IMR-90 (cell line): ENCODE data around the gene TPT1. TPM values are rescaled to one million over a fixed set of nuclear protein-coding genes. Genes with fewer than 3 reads are reported as not detected.

Source experiments
- ATAC-seq: fragments of 200-7000 bp; cut with Tn5 transposase; 2 replicates; pipeline ENCODE4 v1.9.1; 2020; ENCODE audit warnings: low read depth, mild to moderate bottlenecking, moderate library complexity
- BruUV-seq: library from RNA; stranded (reverse); fragments of 400-500 nt; replicated peaks from 2 replicates; lab custom pipeline; 2021; lab: Mats Ljungman, UMichigan
- CTCF ChIA-PET: fragments of 300-600 bp; formaldehyde crosslinking; extraction: SDS; loops from one replicate; lab custom pipeline; 2021; ENCODE audit warnings: antibody characterized with exemption; lab: Yijun Ruan, JAX
- POLR2A ChIA-PET: fragments of 300-600 bp; sonication (Branson Sonifier 250); formaldehyde crosslinking; loops from one replicate; lab custom pipeline; 2022; ENCODE audit warnings: antibody characterized with exemption; ENCODE audit not compliant: unreplicated experiment; lab: Charles Lee
- DNase-seq: peaks from one replicate; pipeline ENCODE4 v3.0.0; 2013
- H2AFZ ChIP-seq: replicated peaks from 2 replicates; pipeline ENCODE3; 2013; ENCODE audit warnings: low read length, mild to moderate bottlenecking; ENCODE audit not compliant: poor library complexity
- H2AK5ac ChIP-seq: 2 replicates; pipeline ENCODE4 v1.6.1; 2013; ENCODE audit warnings: low read depth, low read length, inconsistent platforms
- H2AK9ac ChIP-seq: replicated peaks from 2 replicates; pipeline ENCODE3; 2013; ENCODE audit warnings: mild to moderate bottlenecking, low read depth, low read length, moderate library complexity; ENCODE audit not compliant: poor library complexity
- H2BK120ac ChIP-seq: 2 replicates; pipeline ENCODE4 v1.6.1; 2013; ENCODE audit warnings: low read depth, low read length, inconsistent platforms
- H2BK15ac ChIP-seq: 3 replicates; pipeline ENCODE4 v1.6.1; 2013; ENCODE audit warnings: low read depth, low read length, inconsistent platforms
- H2BK20ac ChIP-seq: 2 replicates; pipeline ENCODE4 v1.6.1; 2013; ENCODE audit warnings: low read depth, mild to moderate bottlenecking, inconsistent platforms, low read length, moderate library complexity
- H2BK5ac ChIP-seq: 2 replicates; pipeline ENCODE4 v1.6.1; 2013; ENCODE audit warnings: mild to moderate bottlenecking, low read depth, low read length, inconsistent platforms; ENCODE audit not compliant: poor library complexity, severe bottlenecking
- H3K14ac ChIP-seq: replicated peaks from 2 replicates; pipeline ENCODE4 v1.6.1; 2013; ENCODE audit warnings: low read depth, low read length, inconsistent platforms
- H3K18ac ChIP-seq: 2 replicates; pipeline ENCODE4 v1.6.1; 2013; ENCODE audit warnings: low read depth, low read length, control low read depth
- H3K23ac ChIP-seq: 2 replicates; pipeline ENCODE4 v1.6.1; 2013; ENCODE audit warnings: low read depth, low read length, inconsistent platforms
- H3K27ac ChIP-seq: 2 replicates; pipeline ENCODE4 v1.5.1; 2013; ENCODE audit warnings: mild to moderate bottlenecking, control low read depth, low read length; ENCODE audit not compliant: insufficient read depth
- H3K27me3 ChIP-seq: 2 replicates; pipeline ENCODE4 v1.6.1; 2013; ENCODE audit warnings: low read length; ENCODE audit not compliant: control insufficient read depth, insufficient read depth
- H3K36me3 ChIP-seq: 2 replicates; pipeline ENCODE4 v1.6.1; 2013; ENCODE audit warnings: low read length, mixed read lengths; ENCODE audit not compliant: control insufficient read depth, insufficient read depth
- H3K4ac ChIP-seq: 2 replicates; pipeline ENCODE4 v1.6.1; 2013; ENCODE audit warnings: low read depth, low read length, inconsistent platforms
- H3K4me1 ChIP-seq: 2 replicates; pipeline ENCODE4 v1.6.1; 2013; ENCODE audit warnings: low read length, mixed read lengths; ENCODE audit not compliant: control insufficient read depth, insufficient read depth
- H3K4me2 ChIP-seq: 2 replicates; pipeline ENCODE4 v1.6.1; 2013; ENCODE audit warnings: low read depth, mild to moderate bottlenecking, control low read depth, low read length, moderate library complexity
- H3K4me3 ChIP-seq: 2 replicates; pipeline ENCODE4 v1.5.1; 2013; ENCODE audit warnings: low read depth, mild to moderate bottlenecking, control low read depth, low read length, moderate library complexity; ENCODE audit not compliant: insufficient read depth
- H3K56ac ChIP-seq: 2 replicates; pipeline ENCODE4 v1.6.1; 2013; ENCODE audit warnings: low read length, inconsistent platforms; ENCODE audit not compliant: insufficient read depth; ENCODE audit errors: extremely low read depth
- H3K79me1 ChIP-seq, 2 experiments: 2 replicates each; pipeline ENCODE4 v1.6.1; 2013; ENCODE audit warnings: low read length in 2 of 2, inconsistent platforms in 1 of 2, low read depth in 1 of 2
- H3K9ac ChIP-seq: 2 replicates; pipeline ENCODE4 v1.6.1; 2013; ENCODE audit warnings: low read depth, low read length, control low read depth
- H3K9me1 ChIP-seq: 2 replicates; pipeline ENCODE4 v1.6.1; 2013; ENCODE audit warnings: low read length, inconsistent platforms; ENCODE audit not compliant: insufficient read depth
- H3K9me3 ChIP-seq: 2 replicates; pipeline ENCODE4 v1.6.1; 2013; ENCODE audit warnings: low read length; ENCODE audit not compliant: control insufficient read depth, insufficient read depth
- H4K20me1 ChIP-seq: 2 replicates; pipeline ENCODE4 v1.6.1; 2013; ENCODE audit warnings: low read length, inconsistent platforms; ENCODE audit not compliant: insufficient read depth
- H4K5ac ChIP-seq: 2 replicates; pipeline ENCODE4 v1.6.1; 2013; ENCODE audit warnings: mild to moderate bottlenecking, low read depth, low read length, control low read depth
- H4K8ac ChIP-seq, 2 experiments: 2 replicates each; pipeline ENCODE4 v1.6.1; 2013; ENCODE audit warnings: low read depth in 2 of 2, low read length in 2 of 2, control low read depth in 1 of 2, inconsistent platforms in 1 of 2
- H4K91ac ChIP-seq: 2 replicates; pipeline ENCODE4 v1.6.1; 2013; ENCODE audit warnings: low read depth, low read length, inconsistent platforms; ENCODE audit not compliant: insufficient read depth
- BHLHE40 ChIP-seq: fragments of 150-350 bp; IDR thresholded peaks from 2 replicates; pipeline ENCODE4 v1.6.1; 2016; ENCODE audit warnings: mild to moderate bottlenecking, low read depth, low read length
- CEBPB ChIP-seq: IDR thresholded peaks from 2 replicates; pipeline ENCODE4 v1.6.1; 2012; ENCODE audit warnings: low read depth, low read length, improper control_type of control experiment
- FOS ChIP-seq: fragments of 150-350 bp; IDR thresholded peaks from 2 replicates; pipeline ENCODE4 v1.6.1; 2016; ENCODE audit warnings: low read depth, low read length
- MAZ ChIP-seq: IDR thresholded peaks from 2 replicates; pipeline ENCODE4 v1.6.1; 2012; ENCODE audit warnings: low read depth, mild to moderate bottlenecking, low read length, improper control_type of control experiment, moderate library complexity, borderline replicate concordance
- MXI1 ChIP-seq: IDR thresholded peaks from 2 replicates; pipeline ENCODE4 v1.6.1; 2012; ENCODE audit warnings: low read depth, mild to moderate bottlenecking, low read length, moderate library complexity, borderline replicate concordance
- NFE2L2 ChIP-seq: fragments of 150-350 bp; IDR thresholded peaks from 2 replicates; pipeline ENCODE4 v1.6.1; 2016; ENCODE audit warnings: low read depth, mild to moderate bottlenecking, low read length
- POLR2A ChIP-seq: IDR thresholded peaks from 2 replicates; pipeline ENCODE4 v1.6.1; 2012; ENCODE audit warnings: mild to moderate bottlenecking, low read depth, low read length
- RAD21 ChIP-seq: IDR thresholded peaks from 2 replicates; pipeline ENCODE4 v1.6.1; 2012; ENCODE audit warnings: low read length, improper control_type of control experiment
- RCOR1 ChIP-seq: IDR thresholded peaks from 2 replicates; pipeline ENCODE4 v1.6.1; 2012; ENCODE audit warnings: mild to moderate bottlenecking, low read length, improper control_type of control experiment; ENCODE audit not compliant: insufficient replicate concordance
- WGBS, 2 experiments: methylation state at CpG; one replicate each; pipeline versions ENCODE4 v1.1.5 to v1.1.7; 2013; ENCODE audit warnings: missing lambda C conversion rate in 2 of 2; ENCODE audit not compliant: insufficient read length in 1 of 2; ENCODE audit errors: extremely low coverage in 2 of 2; 5-methylcytosine and 5-hydroxymethylcytosine counted together
- dilution Hi-C: fragments of 300-500 bp; cut with HindIII; formaldehyde crosslinking; loops from one replicate; pipeline ENCODE4 v1.14.3; 2018; ENCODE audit warnings: low sequenced_read_pairs; ENCODE audit not compliant: unreplicated experiment
- in situ Hi-C: fragments of 300-500 bp; cut with MboI; formaldehyde crosslinking; loops from 3 replicates; pipeline ENCODE4 v1.14.3; 2019; ENCODE audit warnings: low sequenced_read_pairs, inconsistent platforms, mixed read lengths
- intact Hi-C: fragments of 100-400 bp; cut with micrococcal nuclease; formaldehyde crosslinking; loops from 2 replicates; pipeline ENCODE4 v1.10.0; 2022
- polyA plus RNA-seq, 3 experiments: library from polyadenylated mRNA; depleted of rRNA; stranded (reverse); fragments of >200 nt; gene quantifications; 2 replicates each; pipeline ENCODE4 v1.2.3, GENCODE V29; 2012; ENCODE audit warnings: low replicate concordance in 1 of 3
- total RNA-seq: library from RNA; depleted of rRNA; stranded (reverse); fragments of >200 nt; gene quantifications from 2 replicates; pipeline ENCODE4 v1.2.3, GENCODE V29; 2012
- TF ChIP-seq, protein P1 (sequence below): fragments of 150-350 bp; IDR thresholded peaks from 2 replicates; pipeline ENCODE4 v1.6.1; 2017; ENCODE audit warnings: mild to moderate bottlenecking, antibody characterized with exemption, low read length, low read depth
- TF ChIP-seq, protein P2 (sequence below): conservative IDR thresholded peaks from 2 replicates; pipeline ENCODE4 v1.5.1; 2012; ENCODE audit warnings: mild to moderate bottlenecking, low read depth, low read length, improper control_type of control experiment
- TF ChIP-seq, protein P3 (sequence below): fragments of 150-350 bp; IDR thresholded peaks from 2 replicates; pipeline ENCODE4 v1.6.1; 2016; ENCODE audit warnings: low read depth, mild to moderate bottlenecking, low read length, moderate library complexity, borderline replicate concordance

Gene TPT1
- total and polyA plus RNA-seq, 2 of the 4 experiments (the other 2 are of a cell fraction) = 1,663 to 2,665 TPM

DNA sequence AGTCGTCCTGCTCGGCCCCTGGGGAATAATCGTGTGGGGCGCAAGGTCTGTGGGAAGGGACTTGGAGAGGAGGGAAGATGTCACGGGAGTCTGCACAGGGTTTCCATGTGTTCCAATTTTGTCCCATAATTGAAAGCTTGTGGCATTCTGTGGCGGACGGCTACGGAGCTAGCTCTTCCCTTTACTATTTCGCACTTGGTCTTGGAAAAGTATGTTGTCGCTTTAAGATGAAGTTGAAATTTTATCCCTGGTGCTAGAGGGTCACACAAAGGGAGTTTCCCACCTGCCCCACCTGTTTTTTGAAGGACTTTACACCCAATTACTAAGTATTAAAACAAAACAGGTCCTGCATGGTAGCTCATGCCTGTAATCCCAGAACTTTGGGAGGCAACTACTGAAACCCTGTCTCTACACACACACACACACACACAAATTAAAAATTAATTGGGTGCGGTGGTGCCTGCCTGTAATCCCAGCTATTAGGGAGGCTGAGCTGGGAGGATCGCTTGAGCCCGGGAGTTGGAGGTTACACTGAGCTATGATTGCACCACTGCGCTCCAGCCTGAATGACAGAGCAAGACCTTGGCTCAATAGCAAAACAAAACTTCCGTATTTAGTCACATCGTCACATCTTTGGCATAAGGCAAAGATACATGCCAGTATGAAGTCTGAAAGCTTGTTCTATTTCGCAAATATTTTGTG lies 967 bp upstream of the TPT1 start:
- peaks cover 41% of the 10 kb centered on the region for H4K20me1 ChIP-seq
- H3K14ac ChIP-seq = peak overlapping the region; percentile 97
- H4K8ac ChIP-seq = peak overlapping the region; percentile 75 to 76; a peak in 3 of 4 replicates
- in situ Hi-C loops (no loop called here), intact Hi-C loops (no loop called here), dilution Hi-C loops (no loop called here)
- peaks cover 5 to 52% of the 10 kb centered on the region in 2 experiments for H3K79me1 ChIP-seq
- H2BK5ac ChIP-seq = peak overlapping the region; percentile 75
- peak overlapping the region; percentile 82 for H3K27ac ChIP-seq
- peak overlapping the region; percentile 44 for H3K4me2 ChIP-seq
- 84% methylated on average over 3 of the region's 17 CpGs; no CpG with 5 or more reads in 1 of the 2 experiments for WGBS, 2 experiments
- peak overlapping the region; percentile 99 for H2AK9ac ChIP-seq
- POLR2A ChIA-PET = interaction anchor here (0.6 to 1.2 kb wide), 3 partner anchors 12 to 55 kb away, joined by 3 to 5 read pairs (median 3); no protein-coding TSS in a partner anchor
- DNase-seq (no peak), ATAC-seq (peak; percentile 6)
- peak overlapping the region; percentile 88 for H3K4ac ChIP-seq
- H2BK15ac ChIP-seq = peak overlapping the region; percentile 81; the same call in 1 of the 3 replicates
- TSS peak; percentile 63 for BruUV-seq
- H3K23ac ChIP-seq = peak overlapping the region; percentile 94
- no peaks in the 10 kb centered on the region for H3K9me1 ChIP-seq
- CTCF ChIA-PET = interaction anchor here (0.6 kb wide), 1 partner anchor 221 kb away, joined by 3 read pairs; no protein-coding TSS in a partner anchor
- H4K91ac ChIP-seq = peak overlapping the region; percentile 74
- H3K9ac ChIP-seq = peak overlapping the region; percentile 97
- H3K4me3 ChIP-seq = peak overlapping the region; percentile 65
- no peaks in the 10 kb centered on the region for H3K9me3 ChIP-seq
- H3K27me3 ChIP-seq = no peaks in the 10 kb centered on the region
- peak overlapping the region; percentile 96 for H2AFZ ChIP-seq
- peak overlapping the region; percentile 36 for H3K18ac ChIP-seq
- H2AK5ac ChIP-seq = peak overlapping the region; percentile 76
- peaks cover 30% of the 10 kb centered on the region for H3K36me3 ChIP-seq
- H2BK20ac ChIP-seq = peak overlapping the region; percentile 30; the same call in 1 of the 2 replicates
- H3K56ac ChIP-seq = peak overlapping the region; percentile 92
- peak overlapping the region; percentile 29 for H4K5ac ChIP-seq
- H3K4me1 ChIP-seq = peaks cover 2% of the 10 kb centered on the region
- TF ChIP-seq, protein P1, sequence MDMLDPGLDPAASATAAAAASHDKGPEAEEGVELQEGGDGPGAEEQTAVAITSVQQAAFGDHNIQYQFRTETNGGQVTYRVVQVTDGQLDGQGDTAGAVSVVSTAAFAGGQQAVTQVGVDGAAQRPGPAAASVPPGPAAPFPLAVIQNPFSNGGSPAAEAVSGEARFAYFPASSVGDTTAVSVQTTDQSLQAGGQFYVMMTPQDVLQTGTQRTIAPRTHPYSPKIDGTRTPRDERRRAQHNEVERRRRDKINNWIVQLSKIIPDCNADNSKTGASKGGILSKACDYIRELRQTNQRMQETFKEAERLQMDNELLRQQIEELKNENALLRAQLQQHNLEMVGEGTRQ = no peak
- no peak for TF ChIP-seq RAD21
- TF ChIP-seq BHLHE40 = no peak; the same call in 1 of the 2 replicates
- TF ChIP-seq CEBPB = peak; percentile 60; the same call in 1 of the 2 replicates
- TF ChIP-seq FOS = no peak
- TF ChIP-seq, protein P2, sequence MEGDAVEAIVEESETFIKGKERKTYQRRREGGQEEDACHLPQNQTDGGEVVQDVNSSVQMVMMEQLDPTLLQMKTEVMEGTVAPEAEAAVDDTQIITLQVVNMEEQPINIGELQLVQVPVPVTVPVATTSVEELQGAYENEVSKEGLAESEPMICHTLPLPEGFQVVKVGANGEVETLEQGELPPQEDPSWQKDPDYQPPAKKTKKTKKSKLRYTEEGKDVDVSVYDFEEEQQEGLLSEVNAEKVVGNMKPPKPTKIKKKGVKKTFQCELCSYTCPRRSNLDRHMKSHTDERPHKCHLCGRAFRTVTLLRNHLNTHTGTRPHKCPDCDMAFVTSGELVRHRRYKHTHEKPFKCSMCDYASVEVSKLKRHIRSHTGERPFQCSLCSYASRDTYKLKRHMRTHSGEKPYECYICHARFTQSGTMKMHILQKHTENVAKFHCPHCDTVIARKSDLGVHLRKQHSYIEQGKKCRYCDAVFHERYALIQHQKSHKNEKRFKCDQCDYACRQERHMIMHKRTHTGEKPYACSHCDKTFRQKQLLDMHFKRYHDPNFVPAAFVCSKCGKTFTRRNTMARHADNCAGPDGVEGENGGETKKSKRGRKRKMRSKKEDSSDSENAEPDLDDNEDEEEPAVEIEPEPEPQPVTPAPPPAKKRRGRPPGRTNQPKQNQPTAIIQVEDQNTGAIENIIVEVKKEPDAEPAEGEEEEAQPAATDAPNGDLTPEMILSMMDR = no peak
- no peak for TF ChIP-seq MAZ
- TF ChIP-seq, protein P3, sequence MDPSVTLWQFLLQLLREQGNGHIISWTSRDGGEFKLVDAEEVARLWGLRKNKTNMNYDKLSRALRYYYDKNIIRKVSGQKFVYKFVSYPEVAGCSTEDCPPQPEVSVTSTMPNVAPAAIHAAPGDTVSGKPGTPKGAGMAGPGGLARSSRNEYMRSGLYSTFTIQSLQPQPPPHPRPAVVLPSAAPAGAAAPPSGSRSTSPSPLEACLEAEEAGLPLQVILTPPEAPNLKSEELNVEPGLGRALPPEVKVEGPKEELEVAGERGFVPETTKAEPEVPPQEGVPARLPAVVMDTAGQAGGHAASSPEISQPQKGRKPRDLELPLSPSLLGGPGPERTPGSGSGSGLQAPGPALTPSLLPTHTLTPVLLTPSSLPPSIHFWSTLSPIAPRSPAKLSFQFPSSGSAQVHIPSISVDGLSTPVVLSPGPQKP = no peak
- no peak for TF ChIP-seq RCOR1
- TF ChIP-seq NFE2L2 = no peak
- no peak for TF ChIP-seq POLR2A
- peak; percentile 80; the same call in 1 of the 2 replicates for TF ChIP-seq MXI1
- peak overlapping the region; percentile 72 for H2BK120ac ChIP-seq
